ENCODE measurements around the gene CNTFR.

- TF ChIP-seq, protein P1, sequence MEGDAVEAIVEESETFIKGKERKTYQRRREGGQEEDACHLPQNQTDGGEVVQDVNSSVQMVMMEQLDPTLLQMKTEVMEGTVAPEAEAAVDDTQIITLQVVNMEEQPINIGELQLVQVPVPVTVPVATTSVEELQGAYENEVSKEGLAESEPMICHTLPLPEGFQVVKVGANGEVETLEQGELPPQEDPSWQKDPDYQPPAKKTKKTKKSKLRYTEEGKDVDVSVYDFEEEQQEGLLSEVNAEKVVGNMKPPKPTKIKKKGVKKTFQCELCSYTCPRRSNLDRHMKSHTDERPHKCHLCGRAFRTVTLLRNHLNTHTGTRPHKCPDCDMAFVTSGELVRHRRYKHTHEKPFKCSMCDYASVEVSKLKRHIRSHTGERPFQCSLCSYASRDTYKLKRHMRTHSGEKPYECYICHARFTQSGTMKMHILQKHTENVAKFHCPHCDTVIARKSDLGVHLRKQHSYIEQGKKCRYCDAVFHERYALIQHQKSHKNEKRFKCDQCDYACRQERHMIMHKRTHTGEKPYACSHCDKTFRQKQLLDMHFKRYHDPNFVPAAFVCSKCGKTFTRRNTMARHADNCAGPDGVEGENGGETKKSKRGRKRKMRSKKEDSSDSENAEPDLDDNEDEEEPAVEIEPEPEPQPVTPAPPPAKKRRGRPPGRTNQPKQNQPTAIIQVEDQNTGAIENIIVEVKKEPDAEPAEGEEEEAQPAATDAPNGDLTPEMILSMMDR (conservative IDR thresholded peaks at IDR 0.05; ENCODE audit: low read depth, low read length): no peak
- TF ChIP-seq EZH2 (IDR thresholded peaks at IDR 0.05; ENCODE audit: borderline replicate concordance, low read depth, low read length, poor library complexity, severe bottlenecking): no peak
Observed at GRCh38 chr9:34508951-34509350, 80.6 kb downstream of the CNTFR start.

Measured in A673 (cell line).